Esophagus squamous epithelium (tissue), 4 donors: Measurements from ENCODE around the gene KIAA1586.

ENCODE experiments used
- CTCF ChIP-seq, 6 experiments: fragments of 450-650 bp in 4 of 6; fragments of 200-600 bp in 2 of 6; sonication (generic) in 2 of 6; IDR thresholded peaks; one replicate each; pipeline ENCODE4 v1.5.1; 2016 to 2019; ENCODE audit warnings: antibody characterized with exemption in 6 of 6, mild to moderate bottlenecking in 4 of 6, moderate library complexity in 4 of 6
- POLR2A ChIP-seq, 4 donors: fragments of 450-650 bp; IDR thresholded peaks; one replicate each; pipeline ENCODE4 v1.6.1; 2017; ENCODE audit warnings: antibody characterized with exemption in 4 of 4, mild to moderate bottlenecking in 4 of 4, moderate library complexity in 3 of 4

- TF ChIP-seq CTCF (IDR thresholded peaks at IDR 0.05), result no peak
- no peak for TF ChIP-seq POLR2A (IDR thresholded peaks at IDR 0.05)
Observed at GRCh38 chr6:57064809-57065208, 18.3 kb downstream of the KIAA1586 start.
